Vagina (tissue), 2 donors: ENCODE measurements around the gene PBRM1. TPM values are rescaled to one million over a fixed set of nuclear protein-coding genes. Genes with fewer than 3 reads are reported as not detected.

ENCODE experiments used
- DNase-seq, 2 donors: peaks; one replicate each; pipeline ENCODE4 v3.0.0-alpha.2; 2017; ENCODE audit errors: extremely low spot score in 2 of 2
- H3K27ac ChIP-seq: fragments of 200-600 bp; sonication (generic); one replicate; pipeline ENCODE4 v1.5.1; 2019
- H3K27me3 ChIP-seq: fragments of 200-600 bp; sonication (generic); one replicate; pipeline ENCODE4 v1.5.1; 2019
- H3K36me3 ChIP-seq, 2 donors: fragments of 200-600 bp; sonication (generic); one replicate each; pipeline ENCODE4 v1.5.1; 2017 to 2019
- H3K4me1 ChIP-seq: fragments of 200-600 bp; sonication (generic); one replicate; pipeline ENCODE4 v1.5.1; 2019
- H3K4me3 ChIP-seq, 2 donors: fragments of 200-600 bp; sonication (generic); 1 replicate in 1 of 2; 2 replicates in 1 of 2; pipeline ENCODE4 v1.5.1; 2016 to 2019
- H3K9me3 ChIP-seq: fragments of 200-600 bp; sonication (generic); one replicate; pipeline ENCODE4 v1.5.1; 2019
- POLR2A ChIP-seq, 2 donors: fragments of 450-650 bp; IDR thresholded peaks; one replicate each; pipeline ENCODE4 v1.6.1; 2017; ENCODE audit warnings: antibody characterized with exemption in 2 of 2, mild to moderate bottlenecking in 2 of 2, moderate library complexity in 2 of 2
- POLR2AphosphoS5 ChIP-seq, 2 donors: sonication (generic); formaldehyde crosslinking; IDR thresholded peaks; one replicate each; pipeline ENCODE4 v1.9.0; 2017; ENCODE audit warnings: antibody characterized with exemption in 2 of 2, mild to moderate bottlenecking in 2 of 2, low read depth in 1 of 2; ENCODE audit not compliant: insufficient read depth in 1 of 2
- intact Hi-C: fragments of 100-400 bp; cut with DNase I; formaldehyde crosslinking; loops from one replicate; pipeline ENCODE4 v1.15.1; 2023
- total RNA-seq: library from RNA; depleted of rRNA; stranded (reverse); fragments of >200 nt; gene quantifications from one replicate; pipeline ENCODE4 v1.2.3, GENCODE V29; 2016
- TF ChIP-seq, protein P1 (sequence below), 3 experiments: fragments of 450-650 bp in 2 of 3; fragments of 200-600 bp in 1 of 3; sonication (generic) in 1 of 3; IDR thresholded peaks; one replicate each; pipeline ENCODE4 v1.5.1; 2017 to 2019; ENCODE audit warnings: antibody characterized with exemption in 3 of 3, mild to moderate bottlenecking in 2 of 3, moderate library complexity in 2 of 3

PBRM1 gene
- total RNA-seq, 1 donor from 2014 or later: 64.6 TPM

DNA sequence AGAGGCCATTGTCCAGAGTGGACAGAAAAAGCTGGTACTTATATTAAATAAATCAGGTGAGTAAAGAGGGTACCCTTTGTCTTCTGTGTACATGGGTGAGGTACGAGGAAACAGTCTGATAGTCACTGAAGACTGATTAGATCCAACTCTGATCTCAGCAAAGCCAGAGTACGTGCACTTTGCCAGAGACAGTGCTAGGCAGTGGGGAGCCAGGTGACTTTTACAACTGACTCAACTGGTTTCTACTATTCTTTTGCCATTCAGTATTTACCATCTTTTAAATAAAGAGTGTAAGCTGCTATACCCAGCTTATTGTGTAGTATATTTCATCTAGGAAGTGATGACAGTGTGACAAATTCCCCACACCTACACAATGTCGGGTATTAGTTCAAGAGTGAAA lies 3.4 kb upstream of the PBRM1 start:
- intact Hi-C loops: loop anchor here (5.0 kb wide), 1 partner anchor 157 kb away; the partner anchor contains the start of gene NT5DC2
- no peak for DNase-seq
- peaks cover 0 to 70% of the 10 kb centered on the region in 2 donors for H3K36me3 ChIP-seq
- peaks cover 28% of the 10 kb centered on the region for H3K4me1 ChIP-seq
- TF ChIP-seq POLR2AphosphoS5 (IDR thresholded peaks at IDR 0.05; ENCODE audit: insufficient read depth in 1 of 2, low read depth in 1 of 2) (no peak), POLR2A (IDR thresholded peaks at IDR 0.05) (no peak)
- TF ChIP-seq, protein P1, sequence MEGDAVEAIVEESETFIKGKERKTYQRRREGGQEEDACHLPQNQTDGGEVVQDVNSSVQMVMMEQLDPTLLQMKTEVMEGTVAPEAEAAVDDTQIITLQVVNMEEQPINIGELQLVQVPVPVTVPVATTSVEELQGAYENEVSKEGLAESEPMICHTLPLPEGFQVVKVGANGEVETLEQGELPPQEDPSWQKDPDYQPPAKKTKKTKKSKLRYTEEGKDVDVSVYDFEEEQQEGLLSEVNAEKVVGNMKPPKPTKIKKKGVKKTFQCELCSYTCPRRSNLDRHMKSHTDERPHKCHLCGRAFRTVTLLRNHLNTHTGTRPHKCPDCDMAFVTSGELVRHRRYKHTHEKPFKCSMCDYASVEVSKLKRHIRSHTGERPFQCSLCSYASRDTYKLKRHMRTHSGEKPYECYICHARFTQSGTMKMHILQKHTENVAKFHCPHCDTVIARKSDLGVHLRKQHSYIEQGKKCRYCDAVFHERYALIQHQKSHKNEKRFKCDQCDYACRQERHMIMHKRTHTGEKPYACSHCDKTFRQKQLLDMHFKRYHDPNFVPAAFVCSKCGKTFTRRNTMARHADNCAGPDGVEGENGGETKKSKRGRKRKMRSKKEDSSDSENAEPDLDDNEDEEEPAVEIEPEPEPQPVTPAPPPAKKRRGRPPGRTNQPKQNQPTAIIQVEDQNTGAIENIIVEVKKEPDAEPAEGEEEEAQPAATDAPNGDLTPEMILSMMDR (IDR thresholded peaks at IDR 0.05): no peak
- no peaks in the 10 kb centered on the region for H3K27me3 ChIP-seq
- no peaks in the 10 kb centered on the region for H3K9me3 ChIP-seq
- peak overlapping the region; percentile 9 for H3K27ac ChIP-seq
- no peak overlapping the region for H3K4me3 ChIP-seq

DNA sequence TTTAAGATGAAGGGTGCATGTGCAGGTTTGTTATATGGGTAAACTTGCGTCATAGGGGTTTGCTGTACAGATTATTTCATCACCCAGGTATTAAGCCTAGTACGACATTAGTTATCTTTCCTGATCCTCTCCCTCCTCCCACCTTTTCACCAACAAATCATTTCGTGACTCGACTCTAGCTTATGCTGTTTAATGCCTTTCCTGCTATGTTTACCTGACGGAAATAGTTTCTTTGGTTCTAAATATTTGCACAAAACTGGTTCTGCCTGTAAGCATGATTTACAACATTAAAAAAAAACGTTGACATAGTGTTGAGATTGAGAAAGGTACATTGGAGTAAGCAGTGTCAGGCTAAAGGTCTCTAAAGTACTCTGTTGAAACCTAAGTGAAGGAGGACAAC lies 2.6 kb upstream of the PBRM1 start:
- Histone ChIP-seq H3K36me3 (peaks cover 0 to 62% of the 10 kb centered on the region in 2 donors), H3K27ac (no peak overlapping the region), H3K27me3 (no peaks in the 10 kb centered on the region), H3K4me3 (no peak overlapping the region), H3K9me3 (no peaks in the 10 kb centered on the region), H3K4me1 (peaks cover 34% of the 10 kb centered on the region)
- intact Hi-C loops: loop anchor here (5.0 kb wide), 1 partner anchor 156 kb away; the partner anchor contains the start of gene NT5DC2
- DNase-seq: no peak
- TF ChIP-seq POLR2A (IDR thresholded peaks at IDR 0.05): no peak
- TF ChIP-seq POLR2AphosphoS5 (IDR thresholded peaks at IDR 0.05; ENCODE audit: insufficient read depth in 1 of 2, low read depth in 1 of 2): peak in 1 of 2 donors; percentile 49

DNA sequence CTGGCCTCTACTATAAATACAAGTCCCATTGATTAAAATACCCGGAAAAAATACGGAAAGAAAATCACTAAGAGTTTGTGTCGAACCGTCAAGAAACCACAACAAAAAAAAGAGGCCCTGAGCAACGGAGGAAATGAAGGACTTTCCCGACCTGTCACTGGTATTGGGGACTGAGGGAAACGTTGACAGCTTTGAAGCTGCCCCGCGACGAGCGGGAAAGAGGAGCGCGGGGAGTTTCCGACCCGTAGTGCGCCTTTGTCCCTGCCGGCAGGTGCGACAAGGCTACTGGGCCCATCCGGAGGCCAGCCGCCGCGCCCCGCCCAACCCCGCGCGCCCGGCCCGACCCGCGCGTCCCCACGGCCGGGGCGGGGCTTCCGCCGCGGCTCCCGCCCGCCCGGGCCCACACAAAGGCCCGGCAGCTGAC lies 416 bp downstream of the PBRM1 start:
- intact Hi-C loops: loop anchor here (5.0 kb wide), 1 partner anchor 153 kb away; the partner anchor contains the start of gene NT5DC2
- no peak for DNase-seq
- peak overlapping the region; percentile 93 for H3K27ac ChIP-seq
- TF ChIP-seq POLR2AphosphoS5 (IDR thresholded peaks at IDR 0.05; ENCODE audit: insufficient read depth in 1 of 2, low read depth in 1 of 2) (no peak), POLR2A (IDR thresholded peaks at IDR 0.05) (no peak)
- TF ChIP-seq, protein P1 (IDR thresholded peaks at IDR 0.05): no peak
- no peaks in the 10 kb centered on the region for H3K9me3 ChIP-seq
- H3K4me1 ChIP-seq: peaks cover 58% of the 10 kb centered on the region
- H3K27me3 ChIP-seq: no peaks in the 10 kb centered on the region
- peak overlapping the region; percentile 88 to 93 for H3K4me3 ChIP-seq
- peaks cover 0 to 32% of the 10 kb centered on the region in 2 donors for H3K36me3 ChIP-seq

DNA sequence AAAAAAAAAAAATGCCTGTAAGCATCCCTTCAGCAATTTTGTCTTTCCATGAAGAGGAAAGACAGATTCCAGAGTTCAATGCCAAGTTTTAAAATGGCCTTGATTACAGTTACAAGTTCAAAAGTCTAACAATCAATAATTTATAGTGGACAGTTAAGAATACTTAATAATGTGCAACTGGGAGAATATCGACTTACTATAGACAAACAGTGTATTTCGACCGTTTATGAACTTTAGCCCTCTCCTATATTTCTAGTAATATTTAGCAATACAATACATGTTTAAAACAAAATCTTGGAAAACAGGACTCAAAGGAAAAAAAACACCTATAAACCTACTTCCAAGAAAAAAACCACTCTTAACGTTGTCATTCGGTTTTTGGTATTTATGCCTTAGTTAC lies 1.5 kb downstream of the PBRM1 start:
- Histone ChIP-seq H3K27me3 (no peaks in the 10 kb centered on the region), H3K9me3 (no peaks in the 10 kb centered on the region), H3K4me3 (peak overlapping the region; percentile 88 to 93), H3K4me1 (peaks cover 63% of the 10 kb centered on the region), H3K27ac (no peak overlapping the region), H3K36me3 (peaks cover 0 to 25% of the 10 kb centered on the region in 2 donors)
- intact Hi-C loops: no loop called here
- TF ChIP-seq POLR2AphosphoS5 (IDR thresholded peaks at IDR 0.05; ENCODE audit: insufficient read depth in 1 of 2, low read depth in 1 of 2): no peak
- TF ChIP-seq, protein P1 (IDR thresholded peaks at IDR 0.05): no peak
- no peak for TF ChIP-seq POLR2A (IDR thresholded peaks at IDR 0.05)
- no peak for DNase-seq

DNA sequence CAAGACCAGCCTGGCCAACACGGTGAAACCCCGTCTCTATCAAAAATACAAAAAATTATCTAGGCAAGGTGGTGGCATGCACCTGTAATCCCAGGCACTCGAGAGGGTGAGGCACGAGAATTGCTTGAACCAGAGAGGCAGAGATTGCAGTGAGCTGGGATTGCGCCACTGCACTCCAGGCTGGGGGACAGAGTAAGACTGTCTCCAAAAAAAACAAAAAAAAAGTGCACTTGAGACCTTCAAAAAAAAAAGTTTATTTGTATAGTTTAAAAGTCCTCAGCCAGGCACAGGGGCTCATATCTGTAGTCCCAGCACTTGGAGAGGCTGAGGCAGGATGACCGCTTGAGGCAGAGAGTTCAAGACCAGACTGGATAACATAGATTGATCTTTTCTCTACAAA lies 2.1 kb downstream of the PBRM1 start:
- intact Hi-C loops: no loop called here
- TF ChIP-seq, protein P1 (IDR thresholded peaks at IDR 0.05): no peak
- TF ChIP-seq POLR2AphosphoS5 (IDR thresholded peaks at IDR 0.05; ENCODE audit: insufficient read depth in 1 of 2, low read depth in 1 of 2) (no peak), POLR2A (IDR thresholded peaks at IDR 0.05) (no peak)
- H3K4me1 ChIP-seq: peaks cover 63% of the 10 kb centered on the region
- H3K36me3 ChIP-seq: peaks cover 0 to 25% of the 10 kb centered on the region in 2 donors
- H3K4me3 ChIP-seq: no peak overlapping the region
- H3K27me3 ChIP-seq: no peaks in the 10 kb centered on the region
- no peaks in the 10 kb centered on the region for H3K9me3 ChIP-seq
- no peak overlapping the region for H3K27ac ChIP-seq
- no peak for DNase-seq
